Endodermal cell (in vitro differentiated cells): ENCODE results near the gene KCNMA1. TPM values are rescaled to one million over a fixed set of nuclear protein-coding genes. Genes with fewer than 3 reads are reported as not detected.

Source experiments
- DNase-seq: peaks from one replicate; pipeline ENCODE4 v3.0.0-alpha.2; 2017
- H3K27ac ChIP-seq: 2 replicates; pipeline ENCODE4 v1.5.1; 2013; ENCODE audit warnings: mild to moderate bottlenecking, low read depth, low read length, moderate library complexity
- H3K27me3 ChIP-seq: 2 replicates; pipeline ENCODE4 v1.6.1; 2013; ENCODE audit warnings: mild to moderate bottlenecking, low read length, moderate library complexity; ENCODE audit not compliant: insufficient read depth, control insufficient read depth, poor library complexity, severe bottlenecking
- H3K36me3 ChIP-seq: 2 replicates; pipeline ENCODE4 v1.7.0; 2013; ENCODE audit warnings: mild to moderate bottlenecking, low read length, moderate library complexity; ENCODE audit not compliant: control insufficient read depth, insufficient read depth
- H3K4me1 ChIP-seq: one replicate; pipeline ENCODE4 v1.7.0; 2013; ENCODE audit warnings: low read length; ENCODE audit not compliant: control insufficient read depth, insufficient read depth
- H3K4me3 ChIP-seq: 2 replicates; pipeline ENCODE4 v1.5.1; 2013; ENCODE audit warnings: mild to moderate bottlenecking, low read length, moderate library complexity
- H3K9ac ChIP-seq: 2 replicates; pipeline ENCODE4 v1.6.1; 2013; ENCODE audit warnings: mild to moderate bottlenecking, low read length, moderate library complexity; ENCODE audit not compliant: poor library complexity, severe bottlenecking; ENCODE audit errors: extremely low read depth
- H3K9me3 ChIP-seq: 2 replicates; pipeline ENCODE4 v1.6.1; 2013; ENCODE audit warnings: mild to moderate bottlenecking, low read length, moderate library complexity; ENCODE audit not compliant: control insufficient read depth
- H3K27ac Mint-ChIP-seq: 2 replicates; pipeline ENCODE4 v1.8.0; 2020; ENCODE audit warnings: mixed read lengths
- H3K27me3 Mint-ChIP-seq: 2 replicates; pipeline ENCODE4 v1.8.0; 2021; ENCODE audit warnings: mild to moderate bottlenecking, mixed read lengths; ENCODE audit not compliant: insufficient read depth
- H3K36me3 Mint-ChIP-seq: 2 replicates; pipeline ENCODE4 v1.8.0; 2020; ENCODE audit warnings: low read depth, mixed read lengths
- H3K4me1 Mint-ChIP-seq: 2 replicates; pipeline ENCODE4 v1.8.0; 2020; ENCODE audit warnings: mixed read lengths
- H3K4me3 Mint-ChIP-seq: 2 replicates; pipeline ENCODE4 v1.8.0; 2020; ENCODE audit warnings: mild to moderate bottlenecking, moderate library complexity, mixed read lengths
- H3K9me3 Mint-ChIP-seq: 2 replicates; pipeline ENCODE4 v1.8.0; 2020; ENCODE audit warnings: mild to moderate bottlenecking, mixed read lengths
- CTCF ChIP-seq: fragments of 200-600 bp; sonication (generic); conservative IDR thresholded peaks from 2 replicates; pipeline ENCODE4 v1.5.0; 2021; ENCODE audit warnings: antibody characterized with exemption, mild to moderate bottlenecking
- WGBS, 2 experiments: methylation state at CpG; one replicate each; pipeline versions ENCODE4 v1.1.5 to v1.1.7; 2013; ENCODE audit warnings: missing lambda C conversion rate in 2 of 2, mixed read lengths in 1 of 2; ENCODE audit not compliant: insufficient coverage in 1 of 2, insufficient read length in 1 of 2; 5-methylcytosine and 5-hydroxymethylcytosine counted together
- total RNA-seq, 2 donors: library from RNA; stranded (reverse); fragmentation: NEBNext Ultra II Directional in 1 of 2; extraction: Animal tissue kit (Norgen Biotek cat#: 25700) in 1 of 2; gene quantifications; 2 replicates in 1 of 2; 3 replicates in 1 of 2; pipeline ENCODE4 v1.2.1, GENCODE V29; 2021

The KCNMA1 gene
- total RNA-seq, 2 donors from 2014 or later, result 0.55 to 1.3 TPM

- Mint-ChIP-seq H3K4me1 (peaks cover 38% of the 10 kb centered on the region), H3K36me3 (no peaks in the 10 kb centered on the region), H3K4me3 (no peak overlapping the region), H3K27me3 (no peaks in the 10 kb centered on the region), H3K9me3 (no peaks in the 10 kb centered on the region), H3K27ac (no peak overlapping the region)
- 94 to 97% methylated on average over 7 of the region's 7 CpGs for WGBS, 2 experiments
- no peak overlapping the region for H3K9ac ChIP-seq
- TF ChIP-seq CTCF, result no peak
- no peaks in the 10 kb centered on the region for H3K36me3 ChIP-seq
- no peak overlapping the region for H3K4me3 ChIP-seq
- no peak for DNase-seq
- no peak overlapping the region for H3K27ac ChIP-seq
- H3K27me3 ChIP-seq, result no peaks in the 10 kb centered on the region
- peaks cover 8% of the 10 kb centered on the region for H3K4me1 ChIP-seq
- H3K9me3 ChIP-seq, result no peaks in the 10 kb centered on the region
Observed at GRCh38 chr10:77433546-77433945, 204.1 kb downstream of the KCNMA1 start.

GRCh38 chr10:77431980-77432797 lies 205.4 kb downstream of the KCNMA1 start:
- Histone ChIP-seq H3K4me3 (no peak overlapping the region), H3K4me1 (peaks cover 6% of the 10 kb centered on the region), H3K9ac (no peak overlapping the region), H3K27ac (no peak overlapping the region), H3K36me3 (no peaks in the 10 kb centered on the region), H3K27me3 (no peaks in the 10 kb centered on the region), H3K9me3 (no peaks in the 10 kb centered on the region)
- H3K4me1 Mint-ChIP-seq, result peaks cover 39% of the 10 kb centered on the region
- no peaks in the 10 kb centered on the region for H3K9me3 Mint-ChIP-seq
- no peak for DNase-seq
- H3K36me3 Mint-ChIP-seq, result no peaks in the 10 kb centered on the region
- no peak overlapping the region for H3K4me3 Mint-ChIP-seq
- TF ChIP-seq CTCF, result no peak
- no peak overlapping the region for H3K27ac Mint-ChIP-seq
- no peaks in the 10 kb centered on the region for H3K27me3 Mint-ChIP-seq
- WGBS, 2 experiments, result 94% methylated on average over 3 to 4 of the region's 4 CpGs

GRCh38 chr10:77431209-77431611 lies 206.4 kb downstream of the KCNMA1 start:
- H3K27me3 ChIP-seq, result no peaks in the 10 kb centered on the region
- TF ChIP-seq CTCF, result peak; percentile 64
- H3K27ac ChIP-seq, result no peak overlapping the region
- peak overlapping the region; percentile 18 for H3K27ac Mint-ChIP-seq
- H3K4me3 Mint-ChIP-seq, result no peak overlapping the region
- H3K4me1 ChIP-seq, result peaks cover 6% of the 10 kb centered on the region
- DNase-seq, result peak; percentile 78
- no peaks in the 10 kb centered on the region for H3K27me3 Mint-ChIP-seq
- H3K36me3 ChIP-seq, result no peaks in the 10 kb centered on the region
- H3K36me3 Mint-ChIP-seq, result no peaks in the 10 kb centered on the region
- H3K4me3 ChIP-seq, result no peak overlapping the region
- no peaks in the 10 kb centered on the region for H3K9me3 ChIP-seq
- no peaks in the 10 kb centered on the region for H3K9me3 Mint-ChIP-seq
- H3K4me1 Mint-ChIP-seq, result peaks cover 32% of the 10 kb centered on the region
- H3K9ac ChIP-seq, result no peak overlapping the region
